ENCODE data around the gene FHL3.
"Not testable (repeated sequence)": the region's sequence is repeated elsewhere in the genome, so short reads cannot be mapped to it uniquely, and the experiment has no call there.

Gene FHL3

DNA sequence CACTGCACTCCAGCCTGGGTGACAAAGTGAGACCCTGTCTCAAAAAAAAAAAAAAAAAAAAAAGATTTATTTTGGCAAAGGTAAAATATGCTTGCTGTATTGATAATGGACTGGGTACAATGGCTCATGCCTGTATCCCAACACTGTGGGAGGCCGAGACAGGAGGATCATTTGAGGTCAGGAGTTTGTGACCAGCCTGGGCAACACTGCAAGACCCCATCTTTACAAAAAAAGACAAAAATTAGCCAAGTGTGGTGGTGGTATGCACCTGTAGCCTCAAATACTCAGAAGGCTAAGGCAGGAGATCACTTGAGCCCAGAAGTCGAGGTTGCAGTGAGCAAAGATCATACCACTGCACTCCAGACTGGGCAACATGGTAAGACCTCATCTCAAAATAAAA is 21.8 kb downstream of the FHL3 start:
- DNase-seq = no peak

DNA sequence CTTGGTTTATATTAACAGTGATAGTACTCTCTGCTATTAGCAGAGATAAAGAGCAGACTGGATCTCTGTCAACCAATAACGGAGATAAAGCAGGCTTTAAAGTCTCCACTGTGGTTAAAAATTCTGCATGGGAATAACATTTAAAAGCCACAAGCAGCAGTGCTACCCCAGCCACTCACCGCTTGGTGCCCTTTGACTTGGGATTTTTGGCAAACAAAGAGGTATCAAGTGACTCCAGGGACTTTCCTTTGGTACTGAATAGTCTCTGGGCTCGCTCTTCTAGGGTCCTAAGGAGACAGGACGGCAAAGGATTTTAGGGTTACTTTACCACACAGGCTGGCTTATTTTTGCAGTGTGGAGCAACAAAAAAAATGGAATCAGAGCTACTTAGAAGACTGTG is 26.8 kb downstream of the FHL3 start:
- DNase-seq = no peak

DNA sequence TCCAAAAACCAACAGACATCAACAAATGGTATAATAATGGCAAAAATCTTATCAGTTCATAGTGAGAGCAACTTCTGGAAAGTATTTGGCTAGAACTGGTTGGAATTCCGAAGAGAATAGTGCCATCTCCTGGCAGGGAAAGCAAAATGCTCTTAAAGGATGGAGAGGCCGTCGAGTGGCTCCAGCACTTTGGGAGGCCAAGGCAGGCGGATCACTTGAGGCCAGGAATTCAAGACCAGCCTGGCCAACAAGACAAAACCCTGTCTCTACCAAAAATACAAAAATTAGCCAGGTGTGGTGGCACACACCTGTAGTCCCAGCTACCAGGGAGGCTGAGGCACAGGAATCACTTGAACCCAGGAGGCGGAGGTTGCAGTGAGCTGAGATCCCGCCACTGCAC is 30.2 kb downstream of the FHL3 start:
- not testable (repeated sequence) for DNase-seq

DNA sequence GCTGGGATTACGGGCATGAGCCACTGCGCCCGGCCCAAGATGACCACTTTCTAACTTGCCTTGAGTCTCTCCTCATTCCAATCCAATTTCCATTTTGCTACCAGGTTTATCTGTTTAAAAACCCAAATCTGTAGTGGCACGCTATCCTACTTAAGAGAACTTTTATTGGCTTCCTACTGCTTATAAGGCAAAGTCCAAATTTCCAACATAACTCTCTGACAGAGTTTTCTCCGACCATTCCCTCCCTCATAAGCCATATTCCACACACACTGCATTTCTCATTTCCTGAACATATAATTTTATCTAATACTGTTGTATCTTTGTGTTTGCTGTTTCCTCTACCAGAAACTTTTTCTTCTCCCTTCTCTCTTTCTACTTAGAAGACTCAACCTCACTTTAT is 30.7 kb downstream of the FHL3 start:
- DNase-seq = no peak

DNA sequence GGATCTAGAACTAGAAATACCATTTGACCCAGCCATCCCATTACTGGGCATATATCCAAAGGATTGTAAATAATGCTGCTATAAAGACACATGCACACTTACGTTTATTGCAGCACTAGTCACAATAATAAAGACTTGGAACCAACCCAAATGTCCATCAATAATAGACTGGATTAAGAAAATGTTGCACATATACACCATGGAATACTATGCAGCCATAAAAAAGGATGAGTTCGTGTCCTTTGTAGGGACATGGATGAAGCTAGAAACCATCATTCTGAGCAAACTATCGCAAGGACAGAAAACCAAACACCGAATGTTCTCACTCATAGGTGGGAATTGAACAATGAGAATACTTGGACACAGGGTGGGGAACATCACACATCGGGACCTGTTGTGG is 31.6 kb downstream of the FHL3 start:
- not testable (repeated sequence) for DNase-seq

DNA sequence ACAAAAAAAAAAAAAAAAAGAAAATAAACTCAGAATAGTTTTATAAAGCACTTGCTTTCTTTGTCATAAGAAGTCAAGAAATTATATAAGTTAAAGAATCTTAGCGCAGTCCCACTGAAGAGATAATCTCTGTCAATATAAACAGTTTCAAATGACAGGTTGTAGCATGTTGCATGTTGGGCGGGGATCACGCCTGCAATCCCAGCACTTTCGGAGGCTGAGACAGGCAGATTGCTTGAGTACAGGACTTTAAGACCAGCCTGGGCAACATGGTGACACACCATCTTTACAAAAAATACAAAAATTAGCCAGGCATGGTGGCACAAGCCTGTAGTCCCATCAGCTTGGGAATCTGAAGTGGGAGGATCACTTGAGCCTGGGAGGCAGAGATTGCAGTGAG is 40.0 kb downstream of the FHL3 start:
- DNase-seq = no peak

DNA sequence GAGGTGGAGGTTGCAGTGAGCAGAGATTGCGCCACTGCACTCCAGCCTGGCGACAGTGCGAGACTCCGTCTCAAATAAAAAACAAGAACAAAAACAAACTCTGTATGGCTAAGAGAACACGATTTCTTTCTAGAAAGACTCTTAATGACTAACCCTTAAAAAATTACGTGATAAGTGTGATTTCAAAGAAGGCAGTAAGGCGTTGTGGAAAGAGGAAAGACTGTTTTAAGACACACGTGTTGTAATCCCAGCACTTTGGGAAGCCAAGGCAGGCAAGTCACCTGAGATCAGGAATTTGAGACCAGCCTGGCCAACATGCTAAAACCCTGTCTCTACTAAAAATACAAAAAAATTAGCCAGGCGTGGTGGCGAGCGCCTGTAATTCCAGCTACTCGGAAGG is 41.2 kb downstream of the FHL3 start:
- DNase-seq = not testable (repeated sequence)

DNA sequence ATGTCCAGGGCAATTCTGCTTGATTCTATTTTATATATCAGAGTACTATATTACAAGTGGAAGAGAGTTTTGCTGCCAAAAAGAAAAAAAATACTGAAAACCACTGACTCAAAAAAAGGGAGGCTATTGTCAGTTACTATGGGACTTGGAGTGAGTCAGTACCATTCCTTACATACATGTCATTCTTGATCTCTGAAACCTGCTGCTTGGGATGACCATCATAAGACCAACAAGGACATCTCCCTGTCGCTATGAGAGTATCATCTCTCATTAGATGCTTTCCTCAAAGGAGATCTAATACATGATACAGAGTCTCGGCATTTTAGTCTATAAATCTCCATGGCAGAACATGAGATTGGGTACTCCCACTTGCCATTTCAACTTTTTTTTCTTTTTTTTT is 46.6 kb downstream of the FHL3 start:
- no peak for DNase-seq

DNA sequence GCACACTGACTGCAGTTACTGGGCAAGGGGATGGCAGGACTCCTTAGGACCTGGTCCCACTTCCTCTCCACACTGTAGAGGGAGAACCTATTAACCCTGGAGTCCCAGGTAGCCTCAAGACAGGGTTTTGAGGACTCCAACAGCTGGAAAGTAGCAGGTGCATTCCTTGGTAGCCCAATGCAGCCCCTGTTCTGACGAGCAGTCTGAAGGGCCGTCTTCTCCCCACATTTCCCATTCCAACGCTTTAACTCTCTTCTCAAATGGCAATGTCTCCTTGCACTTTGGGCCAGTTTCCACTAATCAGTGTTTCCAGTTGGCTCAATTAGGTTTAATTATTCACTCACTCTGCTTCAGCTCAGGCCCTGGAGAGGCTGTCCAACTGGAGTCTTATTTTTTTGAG is 49.6 kb downstream of the FHL3 start:
- DNase-seq = no peak

DNA sequence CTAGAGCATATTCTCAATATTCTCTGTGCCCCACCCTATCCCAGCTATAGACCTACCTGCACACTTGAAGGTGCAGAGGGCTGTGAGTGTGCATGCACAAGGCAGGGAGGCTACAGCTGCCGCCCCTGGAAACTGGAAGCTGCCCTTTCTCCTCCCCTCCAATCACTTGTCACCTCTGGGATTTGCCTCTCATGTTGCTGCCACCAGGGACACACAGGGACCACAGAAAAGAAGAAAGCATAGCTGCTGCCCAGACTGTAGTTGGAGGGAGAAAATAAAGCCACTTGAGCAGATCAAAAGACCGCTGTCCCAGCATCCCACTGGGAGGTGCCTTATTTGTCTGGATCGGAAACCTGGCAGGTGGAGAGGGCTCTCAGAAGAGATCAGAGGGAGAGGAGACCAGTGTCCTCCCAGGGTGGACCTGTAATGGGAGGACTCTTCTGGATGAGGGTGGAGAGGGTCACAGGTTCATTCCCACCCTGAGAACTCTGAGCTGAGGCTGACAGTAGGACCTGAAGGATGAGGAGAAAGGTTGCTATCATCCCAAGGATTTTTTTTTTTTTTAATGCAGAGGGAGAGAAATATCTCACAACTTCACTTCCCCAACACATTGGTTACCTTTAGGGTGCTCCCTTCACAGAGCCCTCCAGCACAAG is 50.9 kb downstream of the FHL3 start:
- DNase-seq = no peak

DNA sequence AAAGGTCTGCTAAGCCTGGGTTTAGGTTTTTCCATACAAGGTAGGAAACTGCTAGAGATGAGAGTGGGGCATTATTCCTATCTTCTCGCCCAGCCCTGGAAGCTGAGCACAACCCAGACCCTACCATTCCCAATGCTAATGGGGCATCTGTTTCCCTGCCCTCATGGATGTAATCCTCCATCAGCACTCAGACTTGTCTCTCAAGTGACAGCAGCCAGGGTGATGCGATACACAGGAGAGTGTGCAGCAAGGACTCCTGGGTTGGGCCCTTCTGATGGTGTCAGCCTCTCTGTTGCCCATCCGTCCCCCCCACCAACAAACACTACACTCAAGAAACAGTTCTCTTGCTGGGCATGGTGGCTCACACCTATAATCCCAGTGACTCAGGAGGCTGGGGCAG is 52.6 kb downstream of the FHL3 start:
- DNase-seq = no peak

DNA sequence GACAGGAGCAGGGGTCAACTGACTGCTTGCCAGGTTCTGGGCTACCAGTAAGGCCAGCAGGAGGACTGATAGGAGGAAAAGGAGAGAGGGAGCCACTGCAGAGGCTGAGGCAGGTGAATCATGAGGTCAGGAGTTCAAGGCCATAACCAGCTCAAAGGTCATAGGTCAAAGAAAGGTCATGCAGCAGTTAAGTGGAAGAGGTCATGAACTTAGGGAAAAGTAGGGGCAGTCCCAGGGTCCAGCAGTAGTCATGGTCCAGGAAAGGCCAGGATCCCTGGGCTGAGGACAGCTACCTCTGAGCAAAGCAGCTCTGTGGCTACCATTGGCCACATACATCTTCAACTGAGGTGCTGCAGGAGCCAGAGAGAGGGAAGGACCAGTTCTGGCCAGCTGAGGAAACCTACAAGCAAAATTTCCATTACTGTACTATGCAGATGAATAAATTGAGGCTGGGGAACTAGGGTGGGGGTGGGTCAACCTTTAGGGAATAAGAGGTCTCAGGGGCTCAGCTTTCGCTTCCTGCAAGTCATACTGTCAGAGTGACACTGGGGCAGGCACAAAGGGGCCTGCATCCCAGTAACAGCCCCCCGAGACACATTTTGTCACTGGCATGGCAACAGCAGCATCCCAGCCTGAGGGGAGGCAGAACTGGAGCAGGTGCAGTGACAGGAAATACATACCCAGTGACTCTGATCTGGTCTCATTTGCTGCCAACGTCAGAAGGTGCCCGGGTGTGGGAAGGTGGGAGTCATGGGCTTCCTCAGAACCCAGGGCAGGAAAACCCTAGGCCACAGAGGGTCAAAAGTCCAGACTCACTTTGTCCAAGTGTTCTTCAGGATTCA is 53.3 kb downstream of the FHL3 start:
- DNase-seq = no peak

DNA sequence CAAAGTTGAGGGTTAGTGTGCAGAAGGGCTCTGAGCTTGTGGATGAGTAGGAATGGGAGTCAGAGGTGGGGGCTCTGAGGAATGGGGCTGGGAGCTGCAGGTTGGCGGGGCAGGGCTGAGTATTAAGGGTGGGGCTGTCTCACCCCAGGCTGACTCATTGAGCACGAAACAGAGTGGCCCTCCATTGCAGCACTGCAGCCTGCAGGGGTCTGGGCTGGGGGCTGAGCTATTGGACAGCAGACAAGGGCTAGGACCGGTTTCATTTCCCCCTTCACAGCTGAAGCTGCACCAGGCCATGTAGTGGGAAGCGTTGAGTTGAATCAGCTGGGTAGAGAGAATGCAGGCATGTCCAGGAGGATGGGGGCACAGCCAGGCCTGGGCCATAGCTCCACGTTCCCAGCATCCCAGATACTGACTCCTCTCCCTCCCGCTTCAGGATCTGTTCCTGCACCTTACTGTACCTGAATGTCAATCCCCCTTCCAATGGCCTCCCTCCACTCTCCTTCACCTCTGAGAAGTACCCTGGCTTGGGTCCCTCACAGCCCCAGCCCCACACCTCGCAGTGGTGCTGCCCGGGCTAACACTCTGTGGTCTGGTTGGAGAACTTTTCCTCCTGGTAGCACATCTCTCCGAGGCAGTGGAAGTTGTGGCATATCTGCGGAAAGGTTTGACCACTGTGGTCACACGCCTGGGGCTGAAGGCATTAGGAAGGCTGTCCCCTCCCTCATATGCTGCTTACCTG is 54.1 kb downstream of the FHL3 start:
- no peak for DNase-seq

DNA sequence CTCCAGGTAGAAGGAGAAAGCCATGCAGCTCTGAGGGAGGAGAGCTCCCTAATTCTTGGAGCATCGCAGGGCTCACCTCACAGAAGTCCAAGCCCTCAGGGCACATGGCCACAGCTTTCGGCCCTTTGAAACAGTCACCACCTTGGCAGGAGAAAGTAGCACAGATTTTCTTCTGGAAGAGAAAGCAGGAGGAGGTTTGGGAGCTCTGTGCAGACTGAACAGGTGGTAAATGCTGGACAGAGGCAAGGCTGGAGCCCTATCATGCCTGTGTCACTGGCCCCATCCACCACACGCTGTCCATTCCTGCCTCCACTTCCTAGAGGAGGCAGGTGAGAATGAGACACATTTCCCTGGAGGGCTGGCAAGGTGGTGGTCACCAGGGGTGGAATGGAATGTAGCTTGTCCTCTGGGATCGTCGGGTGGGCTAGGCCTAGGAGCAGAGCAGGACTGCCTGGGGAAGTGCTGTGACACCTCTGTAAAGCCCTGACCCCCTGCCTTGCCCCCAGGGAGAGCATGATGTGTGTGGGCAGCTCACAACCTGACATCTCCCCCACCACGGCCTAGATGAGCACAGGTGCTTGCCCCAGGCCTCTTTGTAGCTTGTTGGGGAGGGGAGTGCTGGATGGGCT is 55.7 kb downstream of the FHL3 start:
- no peak for DNase-seq

DNA sequence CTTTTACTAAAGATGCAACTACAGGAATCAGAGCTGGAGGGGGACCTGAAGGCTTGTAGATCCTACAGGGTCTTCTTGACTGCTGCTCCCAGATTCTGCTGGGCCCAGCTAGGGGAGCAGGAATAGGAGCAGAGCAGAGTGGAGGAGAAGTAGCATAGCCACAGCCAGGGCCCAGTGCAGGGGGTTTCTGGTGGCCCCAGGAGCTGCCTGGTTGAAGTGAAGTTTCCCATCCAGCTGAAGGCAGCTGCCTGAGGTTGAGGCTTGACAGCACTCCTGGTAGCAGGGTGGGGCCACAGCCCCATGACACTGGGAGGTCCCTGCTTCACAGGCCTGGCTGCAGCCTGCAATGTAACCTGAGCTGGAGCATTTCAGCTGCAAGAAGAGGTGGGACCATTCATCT is 56.5 kb downstream of the FHL3 start:
- DNase-seq = no peak

DNA sequence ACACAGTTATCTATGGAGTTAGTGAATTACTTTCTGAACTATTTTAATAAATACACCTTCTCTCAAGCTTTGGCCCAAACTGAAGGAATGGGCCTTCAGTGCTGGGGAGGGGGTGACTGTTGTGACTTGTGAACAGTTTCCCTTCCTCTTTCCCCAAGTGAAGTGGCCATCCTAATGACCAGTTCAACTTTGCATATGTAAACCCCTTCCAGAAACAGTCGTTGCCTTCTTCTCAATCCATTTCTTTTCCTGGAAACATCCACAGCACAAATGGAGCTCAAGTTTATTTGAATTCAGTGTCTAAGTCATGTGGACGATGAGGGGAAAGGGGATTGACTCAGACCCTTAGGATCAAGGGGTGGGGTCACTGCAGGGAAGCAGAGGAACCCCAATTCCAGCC is 57.1 kb downstream of the FHL3 start:
- no peak for DNase-seq

DNA sequence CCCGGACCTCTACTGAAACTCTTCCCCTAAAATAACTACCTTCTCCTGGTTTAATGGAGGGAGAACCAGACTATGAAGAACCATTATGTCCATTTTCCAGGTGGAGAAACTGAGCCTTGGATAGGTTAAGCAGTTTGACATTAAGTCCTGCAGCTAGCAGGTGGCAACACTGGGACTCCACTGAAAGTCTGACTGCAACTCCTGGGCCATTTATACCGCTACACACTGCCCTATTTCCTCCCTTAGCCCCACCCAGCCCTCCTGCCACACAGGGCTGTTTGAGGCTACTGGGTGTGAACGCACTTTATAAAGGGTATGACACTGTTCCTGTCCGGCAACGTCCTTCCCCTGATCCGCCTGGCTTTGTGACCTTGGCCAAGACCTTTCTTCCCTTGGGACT is 58.0 kb downstream of the FHL3 start:
- no peak for DNase-seq

All from NCI-H2081 treated with DMSO at 0.1 percent for 48 hours (cell line).